ENCODE measurements around the gene FCHO1. TPM values are rescaled to one million over a fixed set of nuclear protein-coding genes. Genes with fewer than 3 reads are reported as not detected.
"Not testable (repeated sequence)": the region's sequence is repeated elsewhere in the genome, so short reads cannot be mapped to it uniquely, and the experiment has no call there.

The FCHO1 gene
- total RNA-seq, 1 donor from 2014 or later = 0.80 TPM

DNA sequence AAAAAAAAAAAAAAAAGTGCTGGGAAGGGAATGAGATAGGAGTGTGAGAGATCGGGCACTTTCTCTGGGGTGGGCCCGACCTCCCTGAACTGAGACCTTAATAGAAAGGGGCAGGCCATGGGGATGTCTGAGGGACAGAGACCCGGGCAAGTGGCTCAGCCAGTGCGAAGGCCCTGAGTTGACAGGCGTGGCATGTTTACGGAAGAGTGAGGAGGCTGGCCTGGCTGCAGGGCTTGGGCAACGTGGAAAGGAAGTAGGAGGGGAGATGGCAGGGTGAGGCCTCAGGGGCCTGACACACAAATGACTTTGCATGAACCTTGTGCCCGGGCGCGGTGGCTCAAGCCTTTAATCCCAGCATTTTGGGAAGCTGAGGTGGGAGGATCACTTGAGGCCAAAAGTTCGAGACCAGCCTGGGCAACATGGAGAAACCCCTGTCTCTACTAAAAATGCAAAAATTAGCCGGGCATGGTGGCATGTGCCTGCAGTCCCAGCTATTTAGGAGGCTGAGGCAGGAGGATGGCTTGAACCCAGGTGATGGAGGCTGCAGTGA is 13.9 kb downstream of the FCHO1 start:
- no peak for DNase-seq (ENCODE audit: low read depth)

DNA sequence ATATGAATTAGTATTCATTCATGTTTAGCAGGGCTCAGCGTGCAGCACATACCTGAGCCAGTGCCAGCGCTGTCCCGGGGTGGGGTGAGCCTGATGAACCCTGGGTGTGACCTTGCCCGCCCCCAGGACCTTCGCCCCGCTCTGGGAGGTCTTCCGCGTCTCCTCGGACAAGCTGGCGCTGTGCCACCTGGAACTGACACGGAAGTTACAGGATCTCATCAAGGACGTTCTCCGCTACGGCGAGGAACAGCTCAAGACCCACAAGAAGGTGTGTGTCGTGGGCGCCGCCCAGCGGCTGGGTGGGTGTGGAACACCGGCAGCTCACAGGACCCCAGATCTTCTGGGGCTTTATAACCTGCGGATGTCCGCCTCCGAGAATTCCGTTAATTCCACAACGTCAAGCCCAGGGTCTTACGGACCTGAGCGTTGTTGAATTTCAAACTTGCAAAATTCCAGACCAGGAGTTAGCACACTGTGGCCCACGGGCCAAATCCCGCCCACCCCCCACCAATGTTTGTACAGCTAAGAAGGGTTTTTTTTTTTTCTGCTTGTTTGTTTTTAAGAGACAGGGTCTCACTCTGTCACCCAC is 15.4 kb downstream of the FCHO1 start:
- peak; percentile 73 for DNase-seq (ENCODE audit: low read depth)

DNA sequence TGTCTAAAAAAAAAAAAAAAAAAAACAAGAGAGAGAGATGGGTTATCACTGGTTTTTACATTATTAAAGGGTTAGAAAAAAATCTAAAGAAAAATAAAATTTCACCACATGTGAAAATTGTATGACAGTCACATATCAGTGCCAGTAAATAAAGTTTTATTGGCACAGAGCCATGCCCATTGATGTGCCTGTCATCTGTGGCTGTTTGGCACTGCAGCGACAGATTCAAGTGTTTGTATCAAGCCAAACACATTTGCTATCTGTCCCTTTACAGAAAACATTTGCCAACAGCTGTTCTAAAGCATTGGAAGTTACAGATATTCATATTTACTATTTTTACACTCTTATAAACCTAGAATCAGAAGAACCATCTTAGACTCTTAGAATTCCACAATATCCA is 16.3 kb downstream of the FCHO1 start:
- DNase-seq (ENCODE audit: low read depth) = no peak

DNA sequence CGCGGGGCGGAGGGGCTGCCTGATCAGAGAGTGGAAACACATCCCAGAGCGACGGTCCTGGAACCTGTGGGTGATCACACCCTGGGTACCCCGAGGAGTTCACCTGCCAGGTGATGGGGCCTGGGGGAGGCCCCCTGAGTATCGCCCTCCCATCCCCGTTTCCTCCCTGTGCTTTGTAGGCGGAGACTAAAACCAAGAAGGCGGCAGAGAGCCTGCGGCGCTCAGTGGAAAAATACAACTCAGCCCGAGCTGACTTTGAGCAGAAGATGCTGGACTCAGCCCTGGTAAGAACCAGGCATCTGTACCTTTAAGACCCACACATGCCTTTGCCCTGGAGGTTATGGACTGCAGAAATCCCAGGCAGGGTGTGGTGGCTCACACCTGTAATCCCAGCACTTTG is 19.3 kb downstream of the FCHO1 start:
- no peak for DNase-seq (ENCODE audit: low read depth)

DNA sequence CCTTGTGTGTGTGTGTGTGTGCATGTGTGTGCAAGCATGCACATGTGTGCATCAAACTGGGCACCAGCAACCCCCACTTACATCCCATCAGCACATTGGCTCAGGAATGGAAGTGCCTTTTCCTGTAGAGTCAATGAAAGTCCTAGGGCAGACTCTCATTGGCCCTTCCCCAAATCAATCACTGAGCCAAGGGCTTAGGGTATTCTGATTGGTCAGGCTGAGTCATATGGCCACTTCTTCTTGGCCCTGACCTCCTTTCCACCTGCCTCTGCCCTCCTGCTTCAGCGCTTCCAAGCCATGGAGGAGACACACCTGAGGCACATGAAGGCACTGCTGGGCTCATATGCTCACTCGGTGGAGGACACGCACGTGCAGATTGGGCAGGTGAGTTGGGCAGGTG is 20.9 kb downstream of the FCHO1 start:
- DNase-seq (ENCODE audit: low read depth) = no peak

DNA sequence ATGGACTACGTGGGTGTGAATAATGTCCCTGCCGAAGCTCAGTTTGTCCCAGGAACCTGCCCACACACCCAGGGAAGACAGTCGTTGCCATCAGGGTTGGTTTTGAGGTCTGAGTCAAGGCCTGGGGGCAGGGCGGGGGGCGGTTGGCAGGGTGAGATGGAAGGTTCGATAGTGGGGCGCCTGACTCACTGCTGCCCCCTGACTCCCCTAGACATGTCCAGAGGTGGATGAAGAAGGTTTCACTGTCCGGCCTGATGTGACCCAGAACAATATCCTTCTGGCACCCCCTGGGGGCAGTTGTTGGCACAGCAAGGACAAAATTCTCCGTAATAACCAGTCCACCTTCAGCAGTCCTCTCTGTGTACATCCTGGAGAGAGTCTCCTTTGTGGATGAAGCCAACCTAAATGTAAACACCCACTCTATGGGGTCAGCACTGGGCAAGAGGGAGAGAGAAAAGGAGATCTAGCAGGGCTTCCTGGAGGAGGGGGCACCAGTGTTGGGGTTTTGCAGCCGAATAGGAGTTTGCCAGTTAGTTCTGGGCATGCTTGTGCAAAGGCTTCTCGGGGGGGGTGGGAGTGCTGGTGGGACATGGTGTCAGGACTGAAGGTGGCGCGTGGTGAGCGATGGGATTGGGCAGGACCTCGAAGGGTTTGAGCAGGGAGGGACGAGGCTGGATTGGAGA is 24.1 kb downstream of the FCHO1 start:
- peak; percentile 12 for DNase-seq (ENCODE audit: low read depth)

DNA sequence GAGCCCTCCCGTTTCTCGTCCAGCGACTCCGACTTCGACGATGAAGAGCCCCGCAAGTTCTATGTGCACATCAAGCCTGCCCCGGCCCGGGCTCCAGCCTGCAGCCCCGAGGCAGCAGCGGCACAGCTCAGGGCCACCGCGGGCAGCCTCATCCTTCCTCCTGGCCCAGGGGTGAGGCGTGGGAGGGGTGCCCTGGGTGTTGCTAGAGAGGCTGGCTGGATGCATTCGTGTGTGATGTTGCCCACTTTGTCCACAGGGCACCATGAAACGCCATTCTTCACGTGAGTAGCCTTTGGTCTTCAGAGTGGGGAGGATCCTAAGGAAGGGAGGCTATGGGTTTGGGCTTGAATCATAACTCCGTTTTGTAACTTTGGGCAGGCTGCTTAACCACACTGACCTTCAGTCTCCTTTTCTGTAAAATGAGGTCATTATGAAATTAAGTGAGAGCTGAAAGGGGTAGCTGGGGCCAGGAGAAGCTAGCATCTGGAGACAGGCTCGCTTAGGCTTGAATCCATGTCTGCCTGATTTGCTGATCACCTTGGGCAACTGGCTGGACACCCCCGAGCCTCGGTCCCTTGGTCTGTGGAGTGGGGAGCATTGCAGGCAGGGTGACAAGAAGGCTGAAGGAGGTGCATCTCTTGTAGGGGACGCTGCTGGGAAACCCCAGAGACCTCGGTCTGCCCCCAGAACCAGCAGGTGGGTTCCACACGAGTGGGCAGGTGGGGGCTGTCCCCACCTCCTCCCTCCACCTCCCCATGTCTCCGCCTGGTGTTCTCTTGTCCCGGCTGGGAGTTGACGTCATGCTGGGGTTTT is 24.9 kb downstream of the FCHO1 start:
- DNase-seq (ENCODE audit: low read depth) = no peak

DNA sequence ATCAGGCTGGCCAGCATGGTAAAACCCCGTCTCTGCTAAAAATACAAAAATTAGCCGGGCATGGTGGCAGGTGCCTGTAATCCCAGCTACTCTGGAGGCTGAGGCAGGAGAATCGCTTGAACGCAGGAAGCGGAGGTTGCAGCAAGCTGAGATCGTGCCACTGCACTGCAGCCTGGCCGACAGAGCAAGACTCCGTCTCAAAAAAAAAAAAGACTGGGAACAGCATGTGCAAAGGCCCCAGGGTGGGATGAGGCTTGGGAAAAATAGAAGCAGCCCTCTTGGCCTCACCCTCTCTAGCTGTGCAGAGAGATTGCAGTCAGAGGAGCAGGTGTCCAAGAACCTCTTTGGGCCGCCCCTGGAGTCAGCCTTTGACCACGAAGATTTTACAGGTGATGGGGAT is 26.6 kb downstream of the FCHO1 start:
- DNase-seq (ENCODE audit: low read depth) = not testable (repeated sequence)

DNA sequence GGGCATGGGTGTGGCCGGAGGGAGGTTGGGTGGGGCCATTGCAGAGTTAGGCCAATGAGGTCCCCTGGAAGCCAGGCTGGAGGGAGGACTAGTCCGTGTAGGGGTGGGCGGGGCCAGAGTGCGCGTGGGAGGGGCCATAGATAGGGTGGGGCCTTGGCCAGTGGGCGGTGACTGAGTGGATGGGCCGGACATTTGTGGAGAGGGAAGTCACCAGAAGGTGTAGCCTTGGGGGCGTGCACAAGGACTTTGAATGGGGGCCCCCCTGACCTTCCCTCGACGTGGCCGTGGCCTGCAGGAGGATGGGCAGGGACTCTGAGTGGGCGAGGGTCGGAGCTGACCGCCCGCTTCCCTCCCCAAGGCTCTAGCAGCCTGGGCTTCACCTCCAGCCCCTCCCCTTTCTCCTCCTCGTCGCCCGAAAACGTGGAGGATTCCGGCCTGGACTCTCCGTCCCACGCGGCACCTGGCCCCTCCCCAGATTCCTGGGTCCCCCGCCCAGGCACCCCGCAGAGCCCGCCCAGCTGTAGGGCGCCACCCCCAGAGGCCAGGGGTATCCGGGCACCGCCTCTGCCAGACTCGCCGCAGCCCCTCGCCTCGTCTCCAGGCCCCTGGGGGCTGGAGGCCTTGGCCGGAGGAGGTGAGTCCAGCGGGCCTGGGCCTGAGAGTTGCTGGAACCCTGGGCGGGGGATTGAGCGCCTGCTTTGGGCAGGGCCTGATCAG is 27.1 kb downstream of the FCHO1 start:
- peak; percentile 47 for DNase-seq (ENCODE audit: low read depth)

DNA sequence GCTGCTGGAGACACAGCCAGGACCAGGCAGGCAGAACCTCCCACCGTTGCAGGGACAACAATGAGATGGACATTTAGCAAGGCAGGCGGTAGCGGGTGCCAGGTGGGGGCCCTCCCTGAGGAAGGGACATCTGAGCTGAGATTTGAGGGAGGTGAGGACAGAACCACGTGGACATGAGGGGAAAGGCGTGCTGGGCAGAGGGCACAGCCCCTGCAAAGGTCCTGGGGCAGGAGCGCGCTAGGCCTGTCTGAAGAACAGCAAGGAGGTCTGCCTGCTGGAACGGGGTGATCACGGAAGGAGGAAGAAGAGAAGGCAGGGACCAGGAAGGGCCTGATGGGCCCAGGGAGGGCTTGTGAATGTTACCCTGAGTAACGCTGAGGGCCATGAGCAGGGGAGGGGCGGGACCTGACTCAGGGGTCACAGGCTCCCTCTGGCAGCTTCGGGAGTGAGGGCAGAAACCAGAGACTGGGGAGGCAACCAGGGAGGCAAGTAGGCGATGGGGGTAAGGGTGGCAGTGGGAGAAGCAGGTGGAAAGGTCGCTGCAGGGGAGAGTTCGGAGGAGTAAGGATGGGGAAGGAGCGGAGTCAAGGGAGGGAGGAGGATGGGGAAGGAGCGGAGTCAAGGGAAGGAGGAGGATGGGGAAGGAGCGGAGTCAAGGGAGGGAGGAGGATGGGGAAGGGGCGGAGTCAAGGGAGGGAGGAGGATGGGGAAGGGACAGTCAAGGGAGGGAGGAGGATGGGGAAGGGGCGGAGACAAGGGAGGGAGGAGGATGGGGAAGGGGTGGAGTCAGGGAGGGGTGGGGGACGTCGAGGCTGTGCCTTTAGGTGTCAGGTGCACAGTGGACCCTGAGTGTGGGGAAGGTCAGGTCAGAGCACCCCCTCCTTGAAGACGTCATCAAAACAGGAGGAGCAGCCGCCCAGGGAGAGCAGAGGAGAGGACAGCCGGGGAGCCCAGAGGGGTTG is 28.0 kb downstream of the FCHO1 start:
- peak; percentile 46 for DNase-seq (ENCODE audit: low read depth)

DNA sequence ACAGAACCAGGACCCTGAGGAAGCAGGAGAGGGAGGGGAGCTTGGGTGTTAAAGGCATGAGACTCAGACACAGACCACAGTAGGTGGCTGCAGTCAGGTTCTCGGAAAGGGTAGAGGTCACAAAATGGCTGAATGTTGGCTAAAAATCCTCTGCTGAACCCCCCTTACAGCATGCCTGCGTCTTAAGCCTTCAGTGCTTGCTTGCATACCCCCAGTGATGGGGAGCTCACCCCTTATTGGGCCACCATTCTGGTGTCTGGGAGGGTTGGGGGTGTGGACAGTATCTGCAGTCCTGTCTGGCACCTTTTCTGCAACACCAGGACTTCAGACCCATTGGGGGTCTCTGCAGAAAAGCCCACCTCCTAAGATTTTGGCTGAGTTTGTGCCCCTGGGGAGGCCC is 29.5 kb downstream of the FCHO1 start:
- no peak for DNase-seq (ENCODE audit: low read depth)

DNA sequence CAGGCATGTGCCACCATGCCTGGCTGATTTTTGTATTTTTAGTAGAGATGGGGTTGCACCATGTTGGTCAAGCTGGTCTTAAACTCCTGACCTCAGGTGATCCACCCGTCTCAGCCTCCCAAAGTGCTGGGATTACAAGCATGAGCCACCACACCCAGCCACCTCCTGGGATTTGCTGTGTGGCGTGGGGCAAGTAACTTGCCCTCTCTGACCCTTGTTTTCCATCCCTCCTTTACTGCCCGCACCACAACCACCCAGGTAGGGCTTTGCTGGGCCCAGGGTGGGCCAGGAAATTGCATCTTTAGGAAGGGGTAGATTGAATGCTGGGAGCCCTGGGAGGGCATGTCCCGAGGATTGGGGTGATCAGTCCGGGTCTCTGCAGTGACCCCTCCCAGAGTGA is 32.4 kb downstream of the FCHO1 start:
- DNase-seq (ENCODE audit: low read depth) = not testable (repeated sequence)

DNA sequence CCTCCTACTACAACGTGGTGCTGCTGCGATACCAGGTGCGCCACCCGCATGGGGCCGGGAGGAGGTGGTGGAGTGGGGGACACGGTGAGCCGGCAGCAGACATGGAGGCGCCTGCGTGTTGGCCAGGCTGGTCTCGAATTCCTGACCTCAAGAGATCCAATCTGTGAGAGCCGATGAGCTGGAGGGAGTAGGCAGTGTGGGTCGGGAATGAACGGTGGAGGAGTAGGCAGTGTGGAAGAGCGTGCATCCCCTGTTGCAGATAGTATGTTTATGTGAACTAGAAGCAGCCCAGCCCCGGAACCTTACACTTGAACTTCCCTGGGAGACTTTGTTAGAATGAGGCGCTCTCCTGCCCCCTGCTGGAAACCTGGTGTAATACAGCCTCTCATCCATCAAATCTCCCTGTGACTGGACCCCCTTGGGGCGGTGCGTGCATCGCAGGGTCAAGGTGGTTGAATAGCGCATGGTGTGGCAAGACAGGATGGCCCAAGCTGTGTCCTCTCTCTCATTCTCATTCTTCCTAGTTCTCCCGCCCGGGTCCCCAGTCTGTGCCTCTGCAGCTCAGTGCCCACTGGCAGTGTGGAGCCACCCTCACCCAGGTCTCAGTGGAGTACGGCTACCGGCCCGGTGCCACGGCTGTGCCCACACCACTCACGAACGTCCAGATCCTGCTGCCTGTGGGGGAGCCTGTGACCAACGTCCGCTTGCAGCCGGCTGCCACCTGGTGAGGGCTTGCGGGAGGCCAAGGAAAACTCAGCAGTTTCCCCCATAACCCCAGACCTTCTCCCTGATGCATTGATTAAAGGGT is 33.1 kb downstream of the FCHO1 start:
- DNase-seq (ENCODE audit: low read depth) = peak; percentile 56

DNA sequence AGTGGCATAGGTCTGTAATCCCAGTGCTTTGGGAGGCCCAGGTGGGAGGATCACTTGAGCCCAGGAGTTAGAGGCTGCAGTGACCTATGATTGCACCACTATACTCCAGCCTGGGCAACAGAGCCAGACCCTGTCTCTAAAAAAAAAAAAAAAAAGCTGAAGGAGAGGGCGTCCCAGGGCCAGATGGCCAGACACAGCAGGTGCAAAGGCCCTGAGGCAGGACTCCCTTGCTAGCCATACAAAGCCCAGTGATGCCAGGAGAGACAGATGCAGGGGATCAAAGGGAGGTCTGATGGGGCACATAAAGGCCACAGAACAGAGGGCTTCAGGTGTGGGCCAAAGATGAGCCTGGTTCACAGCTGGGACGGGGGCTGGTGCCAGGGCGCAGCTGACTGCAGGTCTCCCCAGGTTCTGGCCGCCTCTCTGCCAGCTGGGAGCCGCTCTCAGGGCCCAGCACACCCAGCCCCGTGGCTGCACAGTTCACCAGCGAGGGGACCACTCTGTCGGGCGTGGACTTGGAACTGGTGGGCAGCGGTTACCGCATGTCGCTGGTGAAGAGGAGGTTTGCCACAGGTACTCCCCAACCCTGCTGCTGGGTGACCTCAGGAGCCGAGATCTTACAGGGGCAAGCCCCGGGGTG is 36.1 kb downstream of the FCHO1 start:
- DNase-seq (ENCODE audit: low read depth) = no peak

DNA sequence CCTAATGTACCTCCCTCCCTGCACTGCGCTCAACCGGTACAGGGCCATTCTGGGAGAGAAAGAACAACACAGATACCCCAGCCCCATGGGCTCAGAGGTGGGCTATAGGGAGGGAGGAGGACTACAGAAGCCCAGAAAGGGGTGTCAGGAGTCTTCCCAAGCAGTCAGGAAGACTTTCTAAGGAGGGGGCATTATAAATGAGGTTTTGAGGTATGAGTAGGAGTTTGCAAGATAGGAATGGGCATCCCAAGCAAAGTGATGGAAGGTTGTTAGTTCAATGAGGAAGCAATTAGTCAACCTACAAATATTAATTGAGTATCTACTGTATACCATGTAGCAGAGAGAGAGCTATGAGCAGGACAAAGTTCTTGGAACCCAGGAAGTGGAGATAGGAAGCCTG is 37.4 kb downstream of the FCHO1 start:
- DNase-seq (ENCODE audit: low read depth) = no peak

DNA sequence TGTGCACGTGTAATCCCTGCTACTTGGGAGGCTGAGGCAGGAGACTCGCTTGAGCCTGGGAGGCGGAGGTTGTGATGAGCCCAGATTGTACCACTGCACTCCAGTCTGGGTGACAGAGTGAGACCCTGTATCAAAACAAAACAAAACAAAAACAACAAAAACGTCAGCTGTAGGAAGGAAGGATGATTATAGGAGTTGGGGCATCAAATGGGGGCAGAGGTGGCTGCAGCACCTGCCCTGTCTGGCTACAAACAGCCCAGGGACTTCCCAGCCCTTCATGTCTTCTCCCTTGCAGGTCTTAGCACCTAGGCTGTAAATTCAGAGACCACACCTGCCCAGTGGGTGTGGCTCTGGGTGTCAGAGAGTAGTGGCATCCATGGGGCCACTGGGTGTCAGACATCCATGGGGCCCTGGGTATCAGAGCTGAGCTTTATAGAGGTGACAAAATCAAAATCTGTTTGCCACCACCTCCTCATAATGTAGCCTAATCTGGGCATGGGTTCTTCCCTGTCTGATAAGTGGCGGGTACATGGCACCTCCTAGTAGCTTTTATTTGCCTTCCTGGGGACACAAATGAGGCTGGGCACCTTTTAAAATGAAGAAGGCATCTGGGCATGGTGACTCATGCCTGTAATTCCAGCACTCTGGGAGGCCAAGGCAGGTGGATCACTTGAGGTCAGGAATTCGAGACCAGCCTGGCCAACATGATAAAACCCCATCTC is 38.9 kb downstream of the FCHO1 start:
- DNase-seq (ENCODE audit: low read depth) = peak; percentile 37

DNA sequence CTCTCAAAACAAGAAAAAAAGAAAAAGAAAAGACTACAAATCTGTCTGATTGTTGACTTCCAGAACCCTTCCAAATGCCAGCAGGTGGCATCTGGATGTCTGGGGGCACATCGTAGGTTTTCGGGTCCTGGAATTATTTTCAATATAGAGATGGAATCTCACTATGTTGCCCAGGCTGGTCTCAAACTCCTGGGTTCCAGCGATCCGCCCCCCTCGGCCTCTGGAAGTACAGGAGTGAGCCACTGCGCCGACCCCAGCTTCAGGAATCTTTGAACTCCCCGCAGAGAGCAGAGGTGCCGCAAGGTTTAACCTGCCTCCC is 43.1 kb downstream of the FCHO1 start:
- DNase-seq (ENCODE audit: low read depth) = no peak

DNA sequence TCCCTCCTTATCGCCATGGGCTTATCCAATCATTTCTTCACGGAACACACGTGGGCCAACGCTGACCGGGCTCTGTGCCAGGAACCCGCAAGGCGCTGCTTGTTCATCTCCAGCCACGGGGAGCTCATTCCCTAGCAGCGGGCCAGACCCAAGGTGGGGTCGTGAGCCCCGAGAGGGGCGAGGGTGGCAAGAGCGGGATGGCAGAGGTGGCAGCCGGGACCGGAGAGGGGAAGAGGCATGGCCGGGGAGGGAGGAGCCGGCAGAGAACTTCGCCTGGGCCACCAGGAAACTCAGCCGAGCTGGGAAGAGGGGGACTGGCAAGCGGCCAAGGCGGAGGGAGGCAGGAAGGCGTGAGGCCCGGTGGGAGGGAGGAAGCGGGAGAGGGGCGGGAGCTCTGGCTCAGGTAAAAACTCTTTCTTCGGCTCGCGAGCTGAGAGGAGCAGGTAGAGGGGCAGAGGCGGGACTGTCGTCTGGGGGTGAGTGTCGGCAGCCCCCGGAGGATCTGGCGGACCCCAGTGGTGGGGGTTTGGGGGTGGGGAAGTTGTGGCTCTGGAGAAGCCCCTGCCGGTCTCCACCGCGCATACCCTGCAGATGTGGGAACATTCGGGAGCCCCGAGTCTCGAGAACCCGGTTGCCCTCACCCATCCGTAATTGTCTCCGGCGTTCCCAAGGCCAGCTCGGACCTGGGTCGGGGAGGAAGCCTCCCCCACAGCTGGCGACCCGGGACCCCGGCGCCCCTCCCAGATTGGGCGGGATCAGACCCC is 43.6 kb downstream of the FCHO1 start, which contains the start of gene B3GNT3:
B3GNT3 (plus strand) TSS at position 408 of the 764 bp plus-strand sequence. CDS start 12,670 bp downstream, outside the sequence.
- peak; percentile 29 for DNase-seq (ENCODE audit: low read depth)

Measured in renal cortical epithelial cell (primary cell).